ENCODE measurements around the gene ADARB2.

GRCh38 chr10:1643161-1643907, 94.0 kb downstream of the ADARB2 start:
- TF ChIP-seq REST (IDR thresholded peaks at IDR 0.05; ENCODE audit: insufficient read depth in 1 of 2, low read depth in 2 of 2, low read length in 2 of 2) (peak; percentile 93 to 97), SIN3A (IDR thresholded peaks at IDR 0.05; ENCODE audit: borderline replicate concordance, insufficient read depth, low read length) (no peak), POLR2AphosphoS5 (IDR thresholded peaks at IDR 0.05; ENCODE audit: low read depth, low read length) (no peak), TAF1 (IDR thresholded peaks at IDR 0.05; ENCODE audit: borderline replicate concordance, insufficient read depth, low read length) (no peak), FOXP2 (optimal IDR thresholded peaks at IDR 0.05; ENCODE audit: borderline replicate concordance, extremely low read depth, extremely low read length, insufficient read depth) (no peak)
